Natural killer cell (primary cell): ENCODE results near the gene DIP2C. TPM values are rescaled to one million over a fixed set of nuclear protein-coding genes. Genes with fewer than 3 reads are reported as not detected.

Source experiments
- ATAC-seq, 3 donors: fragments of 150-1000 bp in 2 of 3; fragments of 200-7000 bp in 1 of 3; cut with Tn5 transposase; 1 replicate in 1 of 3; 2 replicates in 2 of 3; pipeline ENCODE4 v1.10.0; 2021; ENCODE audit warnings: mild to moderate bottlenecking in 2 of 3, moderate library complexity in 2 of 3
- DNase-seq, 2 donors: peaks; one replicate each; pipeline versions ENCODE4 v3.0.0 to v3.0.0-alpha.2; 2013 to 2021; ENCODE audit warnings: mixed read lengths in 1 of 2
- H3K27ac ChIP-seq: one replicate; pipeline ENCODE4 v1.5.1; 2013; ENCODE audit warnings: mild to moderate bottlenecking, low read length
- H3K27me3 ChIP-seq: one replicate; pipeline ENCODE4 v1.6.1; 2013; ENCODE audit warnings: low read length; ENCODE audit not compliant: control insufficient read depth, insufficient read depth
- H3K36me3 ChIP-seq: one replicate; pipeline ENCODE4 v1.6.1; 2013; ENCODE audit warnings: low read length; ENCODE audit not compliant: control insufficient read depth, insufficient read depth
- H3K4me1 ChIP-seq: one replicate; pipeline ENCODE4 v1.6.1; 2013; ENCODE audit warnings: low read length; ENCODE audit not compliant: control insufficient read depth, insufficient read depth
- H3K4me3 ChIP-seq: one replicate; pipeline ENCODE4 v1.5.1; 2013; ENCODE audit warnings: low read length
- H3K9me3 ChIP-seq: one replicate; pipeline ENCODE4 v1.6.1; 2013; ENCODE audit warnings: low read length; ENCODE audit not compliant: control insufficient read depth, insufficient read depth
- H3K27ac Mint-ChIP-seq, 2 donors: one replicate each; pipeline ENCODE4 v1.8.0; 2022; ENCODE audit warnings: mild to moderate bottlenecking in 2 of 2, mixed read lengths in 2 of 2, moderate library complexity in 1 of 2
- H3K27me3 Mint-ChIP-seq, 2 donors: one replicate each; pipeline ENCODE4 v1.8.0; 2022; ENCODE audit warnings: low read depth in 2 of 2, mixed read lengths in 2 of 2
- H3K36me3 Mint-ChIP-seq: one replicate; pipeline ENCODE4 v1.8.0; 2022; ENCODE audit warnings: mixed read lengths
- H3K4me1 Mint-ChIP-seq, 2 donors: one replicate each; pipeline ENCODE4 v1.8.0; 2022; ENCODE audit warnings: mixed read lengths in 2 of 2
- H3K4me3 Mint-ChIP-seq: one replicate; pipeline ENCODE4 v1.8.0; 2022; ENCODE audit warnings: mild to moderate bottlenecking, moderate library complexity, mixed read lengths
- H3K9me3 Mint-ChIP-seq, 2 donors: one replicate each; pipeline ENCODE4 v1.8.0; 2022; ENCODE audit warnings: mixed read lengths in 2 of 2
- CTCF ChIP-seq: fragments of 200-600 bp; IDR thresholded peaks from one replicate; pipeline ENCODE4 v1.8.0; 2022; ENCODE audit warnings: antibody characterized with exemption
- WGBS: methylation state at CpG from one replicate; pipeline ENCODE4 v1.1.7; 2013; ENCODE audit warnings: missing lambda C conversion rate; ENCODE audit not compliant: insufficient coverage; 5-methylcytosine and 5-hydroxymethylcytosine counted together
- intact Hi-C: fragments of 100-400 bp; cut with micrococcal nuclease; formaldehyde crosslinking; loops from one replicate; pipeline ENCODE4 v1.14.2; 2022
- total RNA-seq, 4 donors: library from RNA; stranded (reverse); fragments of 120-200 nt in 1 of 4; gene quantifications; one replicate each; pipeline versions ENCODE4 v1.2.3 to v1.2.4, GENCODE V29; 2013 to 2022

DIP2C gene
- total RNA-seq, 3 donors from 2014 or later (not counting 1 experiment from before 2014, with no cell fraction given): 1.5 to 5.8 (median 3.8) TPM

DNA sequence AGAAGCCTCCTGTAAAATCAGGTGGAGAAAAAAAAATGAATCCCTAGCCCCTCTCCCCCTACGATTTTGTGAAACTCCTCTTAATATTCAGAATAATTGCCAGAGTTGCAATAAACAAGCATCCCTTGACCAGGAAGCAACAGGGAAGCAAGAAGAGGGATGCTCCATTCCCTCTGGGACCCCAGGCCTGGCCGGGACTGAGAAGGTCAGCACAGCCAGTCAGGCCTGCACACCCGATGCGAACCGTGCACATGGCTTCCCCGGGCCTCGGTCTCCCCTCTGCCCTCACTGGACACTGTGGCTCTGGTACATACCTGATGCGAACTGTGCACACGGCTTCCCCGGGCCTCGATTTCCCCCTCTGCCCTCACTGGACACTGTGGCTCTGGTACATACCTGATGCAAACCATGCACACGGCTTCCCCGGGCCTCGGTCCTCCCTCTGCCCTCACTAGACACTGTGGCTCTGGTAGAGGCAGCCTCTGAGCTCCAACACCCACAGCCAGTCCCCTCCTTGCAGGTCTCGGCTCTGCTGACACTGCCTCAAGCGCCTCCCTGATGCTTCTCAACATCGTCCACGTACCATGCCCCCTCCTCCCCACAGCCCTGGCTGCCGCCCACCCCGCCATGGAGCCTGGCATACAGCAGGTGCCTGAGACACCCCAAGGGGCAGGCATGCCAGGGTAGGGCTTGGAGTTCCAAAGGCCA lies 138.6 kb downstream of the DIP2C start:
- DNase-seq: no peak
- Histone ChIP-seq H3K27me3 (no peaks in the 10 kb centered on the region), H3K36me3 (no peaks in the 10 kb centered on the region), H3K4me3 (no peak overlapping the region), H3K4me1 (no peaks in the 10 kb centered on the region), H3K9me3 (no peaks in the 10 kb centered on the region), H3K27ac (no peak overlapping the region)
- H3K27ac Mint-ChIP-seq: no peak overlapping the region
- WGBS: 91% methylated on average over 20 of the region's 20 CpGs
- H3K4me3 Mint-ChIP-seq: no peak overlapping the region
- no peaks in the 10 kb centered on the region for H3K4me1 Mint-ChIP-seq
- ATAC-seq: no peak
- H3K9me3 Mint-ChIP-seq: no peaks in the 10 kb centered on the region
- no peaks in the 10 kb centered on the region for H3K36me3 Mint-ChIP-seq
- TF ChIP-seq CTCF: no peak
- peaks cover 21 to 27% of the 10 kb centered on the region in 2 donors for H3K27me3 Mint-ChIP-seq
- intact Hi-C loops: no loop called here

DNA sequence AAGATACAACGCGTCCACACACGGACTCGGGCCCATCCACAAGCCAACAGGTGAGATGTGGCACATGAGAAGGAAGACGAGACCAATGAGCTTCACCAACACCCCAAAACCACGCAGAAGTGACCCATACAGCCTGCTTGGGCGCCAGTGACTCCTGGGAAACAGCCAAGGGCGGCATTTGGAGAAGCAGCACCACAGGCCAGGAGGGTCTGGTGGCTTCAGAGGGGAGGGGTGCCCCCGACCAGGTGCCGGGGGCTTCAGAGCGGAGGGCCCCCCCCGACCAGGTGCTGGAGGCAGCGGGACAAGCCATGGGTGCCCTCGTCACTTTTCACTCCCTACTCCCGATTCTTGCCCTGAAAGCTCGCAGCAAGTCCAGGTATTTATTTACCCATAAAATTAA lies 140.1 kb downstream of the DIP2C start:
- DNase-seq: no peak
- H3K4me3 Mint-ChIP-seq: no peak overlapping the region
- no peak overlapping the region for H3K27ac Mint-ChIP-seq
- H3K27ac ChIP-seq: no peak overlapping the region
- no peaks in the 10 kb centered on the region for H3K9me3 Mint-ChIP-seq
- H3K36me3 Mint-ChIP-seq: no peaks in the 10 kb centered on the region
- no peaks in the 10 kb centered on the region for H3K4me1 ChIP-seq
- 82% methylated on average over 16 of the region's 16 CpGs for WGBS
- H3K4me1 Mint-ChIP-seq: no peaks in the 10 kb centered on the region
- no peaks in the 10 kb centered on the region for H3K27me3 ChIP-seq
- TF ChIP-seq CTCF: no peak
- intact Hi-C loops: no loop called here
- ATAC-seq: no peak
- H3K4me3 ChIP-seq: no peak overlapping the region
- H3K27me3 Mint-ChIP-seq: peaks cover 17 to 22% of the 10 kb centered on the region in 2 donors
- H3K36me3 ChIP-seq: no peaks in the 10 kb centered on the region
- no peaks in the 10 kb centered on the region for H3K9me3 ChIP-seq

GRCh38 chr10:548238-548901 lies 141.1 kb downstream of the DIP2C start:
- Histone ChIP-seq H3K36me3 (no peaks in the 10 kb centered on the region), H3K27me3 (no peaks in the 10 kb centered on the region), H3K27ac (no peak overlapping the region), H3K4me3 (no peak overlapping the region), H3K4me1 (no peaks in the 10 kb centered on the region), H3K9me3 (no peaks in the 10 kb centered on the region)
- 71% methylated on average over 14 of the region's 17 CpGs for WGBS
- Mint-ChIP-seq H3K4me1 (no peaks in the 10 kb centered on the region), H3K36me3 (no peaks in the 10 kb centered on the region), H3K27ac (no peak overlapping the region), H3K27me3 (peaks cover 18 to 20% of the 10 kb centered on the region in 2 donors), H3K9me3 (no peaks in the 10 kb centered on the region), H3K4me3 (no peak overlapping the region)
- ATAC-seq (no peak), DNase-seq (no peak)
- intact Hi-C loops: no loop called here
- no peak for TF ChIP-seq CTCF
